Measurements from ENCODE around the gene RPRD1A. TPM values are rescaled to one million over a fixed set of nuclear protein-coding genes. Genes with fewer than 3 reads are reported as not detected.
A peak's percentile ranks its signal among the peaks of the same experiment; 100 is the strongest.
"Not testable (repeated sequence)": the region's sequence is repeated elsewhere in the genome, so short reads cannot be mapped to it uniquely, and the experiment has no call there.

The RPRD1A gene
- total RNA-seq, 1 donor from 2014 or later, result 64.8 TPM

DNA sequence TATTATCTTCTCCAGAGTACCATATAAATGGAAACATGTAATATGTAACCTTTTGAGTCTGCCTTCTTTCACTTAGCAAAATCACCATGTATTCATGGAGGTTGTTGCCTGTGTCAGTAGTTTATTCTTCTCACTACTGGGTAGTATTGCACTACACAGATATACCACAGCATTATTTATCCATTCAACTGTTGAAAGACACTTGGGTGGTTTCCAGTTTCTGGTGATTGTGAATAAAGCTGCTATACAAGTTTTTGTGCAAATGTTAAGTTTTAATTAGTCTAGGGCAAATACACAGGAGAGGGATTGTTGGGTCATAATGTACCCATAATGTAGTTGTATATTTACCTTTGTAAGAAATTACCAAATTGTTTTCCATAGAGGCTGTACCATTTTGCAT is 29.6 kb upstream of the RPRD1A start:
- no peak for DNase-seq (ENCODE audit: low read depth)
- TF ChIP-seq, protein P1, sequence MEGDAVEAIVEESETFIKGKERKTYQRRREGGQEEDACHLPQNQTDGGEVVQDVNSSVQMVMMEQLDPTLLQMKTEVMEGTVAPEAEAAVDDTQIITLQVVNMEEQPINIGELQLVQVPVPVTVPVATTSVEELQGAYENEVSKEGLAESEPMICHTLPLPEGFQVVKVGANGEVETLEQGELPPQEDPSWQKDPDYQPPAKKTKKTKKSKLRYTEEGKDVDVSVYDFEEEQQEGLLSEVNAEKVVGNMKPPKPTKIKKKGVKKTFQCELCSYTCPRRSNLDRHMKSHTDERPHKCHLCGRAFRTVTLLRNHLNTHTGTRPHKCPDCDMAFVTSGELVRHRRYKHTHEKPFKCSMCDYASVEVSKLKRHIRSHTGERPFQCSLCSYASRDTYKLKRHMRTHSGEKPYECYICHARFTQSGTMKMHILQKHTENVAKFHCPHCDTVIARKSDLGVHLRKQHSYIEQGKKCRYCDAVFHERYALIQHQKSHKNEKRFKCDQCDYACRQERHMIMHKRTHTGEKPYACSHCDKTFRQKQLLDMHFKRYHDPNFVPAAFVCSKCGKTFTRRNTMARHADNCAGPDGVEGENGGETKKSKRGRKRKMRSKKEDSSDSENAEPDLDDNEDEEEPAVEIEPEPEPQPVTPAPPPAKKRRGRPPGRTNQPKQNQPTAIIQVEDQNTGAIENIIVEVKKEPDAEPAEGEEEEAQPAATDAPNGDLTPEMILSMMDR (IDR thresholded peaks at IDR 0.05; ENCODE audit: insufficient read depth, low read length, poor library complexity, severe bottlenecking), result no peak
- no peaks in the 10 kb centered on the region for H3K36me3 ChIP-seq (ENCODE audit: control insufficient read depth, insufficient read depth, low read length)
- no peaks in the 10 kb centered on the region for H3K27me3 ChIP-seq (ENCODE audit: control insufficient read depth, insufficient read depth, low read length)
- no peak overlapping the region for H3K4me3 ChIP-seq (ENCODE audit: low read depth, low read length)

DNA sequence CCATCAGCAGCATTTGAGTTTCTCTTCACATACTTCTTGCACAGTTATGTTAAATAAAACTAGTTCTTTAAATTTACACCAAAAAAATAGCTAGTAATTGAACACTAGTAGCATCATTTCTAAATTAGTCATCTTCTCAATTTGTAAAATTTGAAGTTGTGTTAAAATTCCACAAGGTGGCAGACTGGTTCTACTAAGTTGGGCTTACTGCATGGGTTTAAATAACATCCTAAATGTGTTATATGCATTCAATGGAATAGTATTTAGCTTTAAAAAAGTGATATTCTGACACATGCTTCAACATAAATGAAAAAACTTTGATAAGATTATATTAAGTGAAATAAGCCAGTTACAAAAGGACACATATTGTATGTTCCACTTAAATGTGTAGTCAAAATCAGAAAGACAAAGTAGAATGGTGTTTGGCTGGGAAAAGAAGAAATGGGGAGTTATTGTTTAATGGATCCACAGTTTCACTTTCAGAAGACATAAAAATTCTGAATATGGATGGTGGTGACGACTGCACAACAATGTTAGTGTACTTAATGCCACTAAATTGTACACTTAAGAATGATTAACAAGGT is 28.7 kb upstream of the RPRD1A start:
- peak; percentile 23 for DNase-seq (ENCODE audit: low read depth)
- H3K27me3 ChIP-seq (ENCODE audit: control insufficient read depth, insufficient read depth, low read length), result no peaks in the 10 kb centered on the region
- no peaks in the 10 kb centered on the region for H3K36me3 ChIP-seq (ENCODE audit: control insufficient read depth, insufficient read depth, low read length)
- TF ChIP-seq, protein P1 (IDR thresholded peaks at IDR 0.05; ENCODE audit: insufficient read depth, low read length, poor library complexity, severe bottlenecking), result peak; percentile 32
- H3K4me3 ChIP-seq (ENCODE audit: low read depth, low read length), result no peak overlapping the region

- TF ChIP-seq, protein P1 (IDR thresholded peaks at IDR 0.05; ENCODE audit: insufficient read depth, low read length, poor library complexity, severe bottlenecking), result no peak
- H3K4me3 ChIP-seq (ENCODE audit: low read depth, low read length), result no peak overlapping the region
- no peak for DNase-seq (ENCODE audit: low read depth)
- H3K27me3 ChIP-seq (ENCODE audit: control insufficient read depth, insufficient read depth, low read length), result no peaks in the 10 kb centered on the region
- H3K36me3 ChIP-seq (ENCODE audit: control insufficient read depth, insufficient read depth, low read length), result no peaks in the 10 kb centered on the region
These were observed 27.1 kb upstream of the RPRD1A start for GRCh38 chr18:36094431-36094830.

- not testable (repeated sequence) for H3K27me3 ChIP-seq (ENCODE audit: control insufficient read depth, insufficient read depth, low read length); DNase-seq (ENCODE audit: low read depth); H3K36me3 ChIP-seq (ENCODE audit: control insufficient read depth, insufficient read depth, low read length); H3K4me3 ChIP-seq (ENCODE audit: low read depth, low read length)
These were observed 24.8 kb upstream of the RPRD1A start for GRCh38 chr18:36092116-36092515.

DNA sequence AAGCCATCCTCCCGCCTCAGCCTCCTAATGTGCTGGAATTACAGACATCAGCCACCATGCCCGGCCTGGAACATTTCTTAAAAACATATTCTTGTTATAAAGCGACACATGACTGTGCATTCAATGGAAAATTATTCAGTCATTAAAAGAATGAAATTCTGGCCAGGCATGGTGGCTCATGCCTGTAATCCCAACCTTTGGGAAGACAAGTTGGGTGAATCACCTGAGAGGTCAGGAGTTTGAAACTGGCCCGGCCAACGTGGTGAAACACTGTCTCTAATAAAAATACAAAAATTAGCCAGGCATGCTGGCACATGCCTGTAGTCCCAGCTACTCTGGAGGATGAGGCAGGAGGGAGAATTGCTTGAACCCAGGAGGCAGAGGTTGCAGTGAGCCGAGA is 21.6 kb upstream of the RPRD1A start:
- no peaks in the 10 kb centered on the region for H3K36me3 ChIP-seq (ENCODE audit: control insufficient read depth, insufficient read depth, low read length)
- TF ChIP-seq, protein P1 (IDR thresholded peaks at IDR 0.05; ENCODE audit: insufficient read depth, low read length, poor library complexity, severe bottlenecking), result no peak
- no peak for DNase-seq (ENCODE audit: low read depth)
- H3K4me3 ChIP-seq (ENCODE audit: low read depth, low read length), result no peak overlapping the region
- no peaks in the 10 kb centered on the region for H3K27me3 ChIP-seq (ENCODE audit: control insufficient read depth, insufficient read depth, low read length)

GRCh38 chr18:36088256-36088655 is 20.9 kb upstream of the RPRD1A start:
- TF ChIP-seq, protein P1 (IDR thresholded peaks at IDR 0.05; ENCODE audit: insufficient read depth, low read length, poor library complexity, severe bottlenecking), result no peak
- no peak overlapping the region for H3K4me3 ChIP-seq (ENCODE audit: low read depth, low read length)
- H3K36me3 ChIP-seq (ENCODE audit: control insufficient read depth, insufficient read depth, low read length), result no peaks in the 10 kb centered on the region
- DNase-seq (ENCODE audit: low read depth), result no peak
- no peaks in the 10 kb centered on the region for H3K27me3 ChIP-seq (ENCODE audit: control insufficient read depth, insufficient read depth, low read length)
